Measurements from ENCODE around the gene STIM2. TPM values are rescaled to one million over a fixed set of nuclear protein-coding genes. Genes with fewer than 3 reads are reported as not detected.

STIM2 gene
- polyA plus RNA-seq, 3 donors, result 8.6 to 16.5 (median 8.8) TPM

DNA sequence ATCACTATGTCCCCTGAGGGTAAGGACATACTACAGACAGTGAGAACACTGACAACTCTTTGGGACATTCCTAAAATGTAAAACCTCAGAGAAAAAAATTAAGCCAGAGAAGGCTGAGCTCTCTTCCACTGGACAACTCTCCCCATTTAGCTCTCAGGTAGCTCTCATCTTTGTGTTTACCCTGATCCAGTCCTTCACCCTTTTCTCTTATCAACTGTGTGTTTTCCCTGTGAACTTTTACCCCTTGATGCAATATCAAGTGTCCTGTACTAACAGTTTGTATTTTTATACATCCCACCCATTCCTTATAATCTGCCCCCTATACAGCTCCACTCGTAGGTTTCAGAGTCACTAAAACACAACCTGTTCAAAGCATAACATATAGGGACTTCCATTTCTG, 182.6 kb downstream of the STIM2 start:
- no peaks in the 10 kb centered on the region for H4K20me1 ChIP-seq (ENCODE audit: insufficient read depth, low read length)
- peaks cover 18 to 19% of the 10 kb centered on the region in 2 donors for H3K4me1 ChIP-seq (ENCODE audit: control insufficient read depth in 1 of 2, insufficient read depth in 2 of 2, low read length in 2 of 2)
- Mint-ChIP-seq H3K4me3 (no peak overlapping the region), H3K27ac (no peak overlapping the region), H3K27me3 (ENCODE audit: low read depth in 3 of 3) (peaks cover 5 to 24% (median 22%) of the 10 kb centered on the region in 3 donors), H3K4me1 (peaks cover 30% of the 10 kb centered on the region), H3K36me3 (peaks cover 2 to 3% of the 10 kb centered on the region in 2 donors), H3K9me3 (peaks cover 0 to 9% (median 3%) of the 10 kb centered on the region in 7 donors)
- H3K27me3 ChIP-seq (ENCODE audit: control insufficient read depth in 2 of 2, insufficient read depth in 2 of 2, low read length in 2 of 2), result peaks cover 9 to 11% of the 10 kb centered on the region in 2 donors
- no CpG with 5 or more reads among the region's 1 CpG for WGBS (ENCODE audit: insufficient coverage)
- no peaks in the 10 kb centered on the region for H3K9me3 ChIP-seq (replicated peaks in 1 of 2; ENCODE audit: control insufficient read depth in 1 of 2, insufficient read depth in 1 of 2, low read length in 2 of 2)
- TF ChIP-seq, protein P1, sequence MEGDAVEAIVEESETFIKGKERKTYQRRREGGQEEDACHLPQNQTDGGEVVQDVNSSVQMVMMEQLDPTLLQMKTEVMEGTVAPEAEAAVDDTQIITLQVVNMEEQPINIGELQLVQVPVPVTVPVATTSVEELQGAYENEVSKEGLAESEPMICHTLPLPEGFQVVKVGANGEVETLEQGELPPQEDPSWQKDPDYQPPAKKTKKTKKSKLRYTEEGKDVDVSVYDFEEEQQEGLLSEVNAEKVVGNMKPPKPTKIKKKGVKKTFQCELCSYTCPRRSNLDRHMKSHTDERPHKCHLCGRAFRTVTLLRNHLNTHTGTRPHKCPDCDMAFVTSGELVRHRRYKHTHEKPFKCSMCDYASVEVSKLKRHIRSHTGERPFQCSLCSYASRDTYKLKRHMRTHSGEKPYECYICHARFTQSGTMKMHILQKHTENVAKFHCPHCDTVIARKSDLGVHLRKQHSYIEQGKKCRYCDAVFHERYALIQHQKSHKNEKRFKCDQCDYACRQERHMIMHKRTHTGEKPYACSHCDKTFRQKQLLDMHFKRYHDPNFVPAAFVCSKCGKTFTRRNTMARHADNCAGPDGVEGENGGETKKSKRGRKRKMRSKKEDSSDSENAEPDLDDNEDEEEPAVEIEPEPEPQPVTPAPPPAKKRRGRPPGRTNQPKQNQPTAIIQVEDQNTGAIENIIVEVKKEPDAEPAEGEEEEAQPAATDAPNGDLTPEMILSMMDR (IDR thresholded peaks at IDR 0.05), result no peak
- H3K4me2 ChIP-seq (replicated peaks; ENCODE audit: extremely low read depth, low read length, poor library complexity, severe bottlenecking), result no peak overlapping the region
- DNase-seq, result no peak
- H3K9ac ChIP-seq (ENCODE audit: insufficient read depth, low read length, poor library complexity, severe bottlenecking), result no peak overlapping the region
- intact Hi-C loops (cut with micrococcal nuclease), result no loop called here
- H3K4me3 ChIP-seq (replicated peaks in 1 of 3; ENCODE audit: low read depth in 2 of 3, low read length in 3 of 3), result no peak overlapping the region
- no peak overlapping the region for H3K27ac ChIP-seq (ENCODE audit: low read depth in 1 of 2, low read length in 2 of 2)
- no peaks in the 10 kb centered on the region for H3K36me3 ChIP-seq (replicated peaks in 1 of 2; ENCODE audit: control insufficient read depth in 1 of 2, insufficient read depth in 2 of 2, low read length in 2 of 2)
- no peak overlapping the region for H2AFZ ChIP-seq (ENCODE audit: insufficient read depth, low read depth, low read length, poor library complexity, severe bottlenecking)
- H3K79me2 ChIP-seq (ENCODE audit: insufficient read depth, low read length), result no peaks in the 10 kb centered on the region

DNA sequence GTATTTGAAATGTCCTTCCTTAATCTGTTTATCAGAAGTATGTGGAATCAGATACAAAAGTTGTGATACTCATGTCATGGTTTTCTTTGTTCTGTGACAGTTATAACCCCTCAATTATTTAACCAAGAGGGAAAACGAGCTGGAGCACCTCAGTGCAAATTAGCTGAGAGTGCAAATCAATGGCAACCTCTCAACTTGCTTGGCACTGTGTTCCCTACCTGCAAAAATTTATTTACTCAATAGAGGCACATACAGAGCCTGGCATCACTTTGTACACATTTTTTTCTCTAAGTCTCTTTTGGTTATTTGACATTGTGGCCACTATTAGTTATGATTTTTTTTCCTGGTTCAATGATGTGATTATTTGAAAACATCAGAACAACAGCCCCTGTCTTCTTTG, 186.2 kb downstream of the STIM2 start:
- H3K27ac Mint-ChIP-seq, result no peak overlapping the region
- Histone ChIP-seq H3K27ac (ENCODE audit: low read depth in 1 of 2, low read length in 2 of 2) (no peak overlapping the region), H3K9ac (ENCODE audit: insufficient read depth, low read length, poor library complexity, severe bottlenecking) (no peak overlapping the region), H3K79me2 (ENCODE audit: insufficient read depth, low read length) (no peaks in the 10 kb centered on the region), H3K9me3 (replicated peaks in 1 of 2; ENCODE audit: control insufficient read depth in 1 of 2, insufficient read depth in 1 of 2, low read length in 2 of 2) (no peaks in the 10 kb centered on the region), H2AFZ (ENCODE audit: insufficient read depth, low read depth, low read length, poor library complexity, severe bottlenecking) (no peak overlapping the region), H4K20me1 (ENCODE audit: insufficient read depth, low read length) (no peaks in the 10 kb centered on the region), H3K36me3 (replicated peaks in 1 of 2; ENCODE audit: control insufficient read depth in 1 of 2, insufficient read depth in 2 of 2, low read length in 2 of 2) (no peaks in the 10 kb centered on the region), H3K4me3 (replicated peaks in 1 of 3; ENCODE audit: low read depth in 2 of 3, low read length in 3 of 3) (no peak overlapping the region), H3K27me3 (ENCODE audit: control insufficient read depth in 2 of 2, insufficient read depth in 2 of 2, low read length in 2 of 2) (peaks cover 19 to 38% of the 10 kb centered on the region in 2 donors), H3K4me2 (replicated peaks; ENCODE audit: extremely low read depth, low read length, poor library complexity, severe bottlenecking) (no peak overlapping the region), H3K4me1 (ENCODE audit: control insufficient read depth in 1 of 2, insufficient read depth in 2 of 2, low read length in 2 of 2) (peaks cover 5 to 7% of the 10 kb centered on the region in 2 donors)
- H3K9me3 Mint-ChIP-seq, result peaks cover 0 to 9% (median 3%) of the 10 kb centered on the region in 7 donors
- peaks cover 0 to 3% of the 10 kb centered on the region in 2 donors for H3K36me3 Mint-ChIP-seq
- intact Hi-C loops (cut with micrococcal nuclease), result no loop called here
- peaks cover 27 to 56% (median 39%) of the 10 kb centered on the region in 3 donors for H3K27me3 Mint-ChIP-seq (ENCODE audit: low read depth in 3 of 3)
- DNase-seq, result no peak
- TF ChIP-seq, protein P1 (IDR thresholded peaks at IDR 0.05), result no peak
- H3K4me1 Mint-ChIP-seq, result peaks cover 12% of the 10 kb centered on the region
- H3K4me3 Mint-ChIP-seq, result peak overlapping the region in 1 of 2 donors; percentile 6
- 80% methylated on average over 1 of the region's 1 CpG for WGBS (ENCODE audit: insufficient coverage)
